Erythroblast (primary cell): Measurements from ENCODE around the gene TMEM63A.

Experiments used
- DNase-seq, 2 experiments: peaks; one replicate each; lab custom pipeline; 2025; lab: John Stamatoyannopoulos, UW
- GATA1 ChIP-seq: IDR thresholded peaks from 2 replicates; pipeline ENCODE4 v1.6.1; 2011; ENCODE audit warnings: low read depth, mild to moderate bottlenecking, control low read depth, low read length, moderate library complexity
- POLR2A ChIP-seq: IDR thresholded peaks from 2 replicates; pipeline ENCODE4 v1.6.1; 2011; ENCODE audit warnings: mild to moderate bottlenecking, low read length

Gene TMEM63A

DNA sequence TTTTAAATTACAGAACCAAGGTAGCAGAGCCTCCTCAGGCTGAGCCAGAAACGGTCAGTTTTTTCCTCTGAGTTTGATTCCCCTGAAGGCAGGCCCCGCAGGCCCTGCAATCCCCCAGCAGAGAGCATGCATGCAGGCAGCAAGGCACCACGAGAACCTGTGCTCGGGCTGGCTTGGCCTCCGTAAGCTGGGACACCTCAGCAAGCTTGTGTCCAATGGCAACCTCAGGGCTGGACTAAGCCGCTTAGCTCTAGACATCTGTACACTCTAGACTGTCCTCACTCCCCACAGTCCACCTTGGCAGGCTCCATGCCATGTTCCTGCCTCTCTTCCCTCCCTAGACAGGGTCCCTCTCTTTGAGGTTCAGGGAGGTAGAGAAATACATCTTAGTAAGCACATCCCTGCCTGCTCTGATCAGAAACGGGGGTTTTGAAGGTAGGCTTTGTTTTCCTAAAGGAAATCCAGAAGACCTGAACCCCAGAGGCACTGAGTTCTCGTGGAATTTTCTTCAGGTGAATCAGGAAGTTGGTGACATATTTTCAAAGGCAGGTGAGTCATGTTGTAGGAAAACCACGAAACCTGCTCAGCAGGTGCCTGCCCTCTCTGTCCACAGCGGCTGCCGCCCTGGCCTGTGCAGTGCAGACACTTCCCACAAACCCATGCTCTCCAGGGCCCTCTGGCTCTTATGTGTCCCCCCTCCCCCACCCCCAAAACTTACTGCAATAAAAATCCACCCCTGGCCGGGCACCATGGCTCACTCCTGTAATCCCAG lies 7.0 kb downstream of the TMEM63A start:
- no peak for DNase-seq
- TF ChIP-seq GATA1: no peak
- no peak for TF ChIP-seq POLR2A

- no peak for TF ChIP-seq POLR2A
- no peak for TF ChIP-seq GATA1
- DNase-seq: no peak
Observed at GRCh38 chr1:225874431-225874830, 7.7 kb downstream of the TMEM63A start.

DNA sequence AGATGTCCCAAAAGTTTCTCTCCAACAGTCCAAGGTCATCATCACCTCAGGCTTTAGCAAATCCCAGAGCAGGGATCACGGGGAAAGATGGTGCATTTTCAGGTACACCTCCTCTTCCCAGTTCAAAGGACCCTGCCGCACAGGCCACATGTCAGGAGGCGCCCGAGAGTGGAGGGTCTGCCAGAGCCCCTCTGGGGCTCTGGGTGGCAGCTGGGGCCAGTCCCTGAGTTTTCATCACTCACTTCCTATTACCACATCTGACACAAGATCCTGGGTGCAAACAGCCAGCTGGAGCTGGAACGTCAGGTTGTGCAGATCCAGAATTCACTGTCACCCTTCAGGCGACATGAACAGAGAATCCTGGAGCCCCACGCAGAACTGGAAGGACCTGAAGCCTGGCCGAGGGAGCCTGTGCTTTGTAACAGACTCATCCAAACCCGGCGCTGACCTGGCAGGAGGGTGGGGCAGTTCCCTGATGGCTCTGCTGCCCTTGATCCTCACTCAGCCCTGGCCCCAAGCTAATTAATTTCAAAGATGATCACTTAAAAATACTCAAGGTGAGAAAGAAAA lies 8.8 kb downstream of the TMEM63A start:
- no peak for DNase-seq
- no peak for TF ChIP-seq GATA1
- no peak for TF ChIP-seq POLR2A

- DNase-seq: no peak
- TF ChIP-seq GATA1: no peak
- no peak for TF ChIP-seq POLR2A
Observed at GRCh38 chr1:225872075-225872430, 10.1 kb downstream of the TMEM63A start.

DNA sequence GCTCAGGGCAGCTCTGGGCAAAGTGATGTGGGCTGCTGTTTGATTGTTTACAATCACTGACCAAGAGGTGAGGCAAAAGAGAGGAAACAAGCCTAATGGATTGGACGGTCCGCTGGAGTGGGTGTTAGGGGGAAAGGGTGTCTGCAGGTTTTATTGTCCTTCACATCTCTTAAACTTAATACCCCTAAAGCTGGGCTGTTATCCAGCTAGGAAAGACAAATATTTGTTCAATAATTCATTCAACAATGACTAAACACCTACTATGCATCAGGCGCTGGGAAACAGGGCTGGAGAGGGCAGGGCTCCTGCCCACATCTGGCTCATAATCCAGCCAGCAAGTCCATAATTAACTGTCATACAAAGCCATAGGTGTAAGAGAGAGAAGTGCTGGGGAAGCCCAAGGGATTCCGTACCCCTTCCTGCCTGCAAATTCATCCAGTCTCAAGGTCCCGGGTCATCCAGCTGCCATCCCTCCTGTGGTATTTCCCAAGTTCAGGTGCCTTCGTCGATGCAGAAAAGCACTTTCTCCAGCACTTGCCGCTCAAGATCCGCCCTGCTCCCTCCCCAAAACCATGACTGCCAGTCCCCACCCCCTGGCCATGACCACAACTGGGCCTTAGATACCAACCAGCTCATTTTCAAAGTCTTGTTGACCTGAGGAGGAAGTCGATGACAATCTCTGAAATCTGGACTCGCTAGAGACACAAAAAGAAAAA lies 10.7 kb downstream of the TMEM63A start:
- TF ChIP-seq GATA1: no peak
- TF ChIP-seq POLR2A: no peak
- DNase-seq: no peak

GRCh38 chr1:225870911-225871310 lies 11.3 kb downstream of the TMEM63A start:
- no peak for TF ChIP-seq GATA1
- no peak for TF ChIP-seq POLR2A
- DNase-seq: no peak

- TF ChIP-seq POLR2A: no peak
- TF ChIP-seq GATA1: no peak
- no peak for DNase-seq
Observed at GRCh38 chr1:225868631-225869330, 13.4 kb downstream of the TMEM63A start.

- no peak for DNase-seq
- TF ChIP-seq GATA1 (no peak), POLR2A (no peak)
Observed at GRCh38 chr1:225866981-225867380, 15.2 kb downstream of the TMEM63A start.

GRCh38 chr1:225866061-225866837 lies 15.9 kb downstream of the TMEM63A start:
- TF ChIP-seq POLR2A (no peak), GATA1 (no peak)
- no peak for DNase-seq

DNA sequence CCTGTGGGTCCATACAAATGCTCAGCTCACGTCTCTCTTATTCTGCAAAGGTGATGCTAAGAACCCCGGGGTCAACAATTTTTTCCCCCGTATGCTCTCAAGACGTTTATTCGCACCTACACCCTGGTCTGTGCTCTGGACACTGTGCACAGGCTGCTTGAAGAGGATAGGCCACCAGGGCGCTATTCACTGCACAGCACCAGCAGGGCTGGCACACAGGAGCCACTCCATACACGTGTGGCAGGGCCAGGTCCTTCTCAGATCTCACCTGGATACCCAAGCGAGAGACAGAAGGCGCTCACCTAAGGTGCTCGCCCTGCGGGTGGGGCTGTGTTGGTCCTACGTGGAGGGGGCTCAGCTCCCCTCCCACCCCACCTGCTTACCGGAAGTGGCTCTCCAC lies 16.7 kb downstream of the TMEM63A start:
- no peak for TF ChIP-seq GATA1
- TF ChIP-seq POLR2A: no peak

DNA sequence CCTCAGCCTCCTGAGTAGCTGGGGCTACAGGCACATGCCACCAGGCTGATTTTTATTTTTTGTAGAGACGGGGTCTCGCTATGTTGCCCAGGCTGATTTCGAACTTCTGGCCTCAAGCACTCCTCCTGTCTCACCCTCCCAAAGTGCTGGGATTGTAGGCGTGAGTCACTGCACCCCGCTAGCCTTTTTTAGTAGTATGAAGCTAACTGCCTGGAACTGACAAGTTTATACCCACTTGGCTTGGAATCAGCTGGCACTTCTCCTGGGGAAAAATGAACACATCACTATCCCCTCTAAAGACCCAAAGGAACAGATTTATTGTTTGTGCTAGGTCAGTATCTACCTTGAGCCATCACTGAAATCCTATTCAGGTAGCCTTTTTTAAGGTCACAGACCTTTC lies 19.0 kb downstream of the TMEM63A start:
- DNase-seq: no peak
- no peak for TF ChIP-seq POLR2A
- TF ChIP-seq GATA1: no peak

More for the DNA sequence above, 16.7 kb downstream of the TMEM63A start:
- DNase-seq: no peak

GRCh38 chr1:225862581-225862950 lies 19.6 kb downstream of the TMEM63A start:
- TF ChIP-seq GATA1 (no peak), POLR2A (no peak)

GRCh38 chr1:225861834-225862580 lies 20.2 kb downstream of the TMEM63A start:
- no peak for TF ChIP-seq GATA1
- no peak for TF ChIP-seq POLR2A
- no peak for DNase-seq

More at GRCh38 chr1:225862581-225862950, 19.6 kb downstream of the TMEM63A start:
- DNase-seq: no peak

DNA sequence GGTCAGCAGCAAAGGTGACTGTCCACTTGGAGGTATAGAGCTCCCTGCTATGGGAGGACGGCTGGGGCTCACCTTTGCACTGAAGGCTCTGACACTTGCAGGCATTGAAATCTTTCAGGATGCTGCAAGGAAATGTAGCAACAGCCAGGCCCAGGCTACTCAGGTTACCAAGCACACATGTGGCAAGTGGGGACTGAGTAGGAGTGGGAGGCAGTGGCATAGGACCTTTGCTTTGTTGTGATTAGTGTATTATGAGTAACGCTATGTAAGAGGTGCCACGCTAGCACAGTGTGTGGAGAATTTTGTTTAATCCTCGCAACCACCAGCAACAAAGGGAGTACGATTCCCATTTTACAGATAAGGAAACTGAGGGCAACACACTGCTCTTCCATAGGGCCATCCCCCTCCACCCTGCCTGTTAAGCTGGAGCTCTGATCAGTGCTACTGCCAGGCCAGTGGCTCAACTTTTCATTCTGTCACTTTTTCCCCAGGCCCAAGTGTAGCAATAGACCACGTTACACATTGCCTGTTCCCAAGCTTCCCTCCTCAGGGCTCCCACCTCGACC lies 21.2 kb downstream of the TMEM63A start:
- TF ChIP-seq GATA1 (no peak), POLR2A (no peak)
- no peak for DNase-seq
